Testis (tissue), 3 donors: ENCODE results near the gene HOXB1. TPM values are rescaled to one million over a fixed set of nuclear protein-coding genes. Genes with fewer than 3 reads are reported as not detected.

Experiments
- DNase-seq: peaks from one replicate; pipeline ENCODE4 v3.0.0-alpha.2; 2019
- H3K27ac ChIP-seq, 2 donors: fragments of 200-600 bp; sonication (generic); one replicate each; pipeline ENCODE4 v1.5.1; 2019
- H3K27me3 ChIP-seq: fragments of 200-600 bp; sonication (generic); one replicate; pipeline ENCODE4 v1.5.1; 2019
- H3K36me3 ChIP-seq: fragments of 200-600 bp; sonication (generic); one replicate; pipeline ENCODE4 v1.5.1; 2017; ENCODE audit warnings: low read depth; ENCODE audit errors: missing control alignments
- H3K4me1 ChIP-seq: fragments of 200-600 bp; sonication (generic); one replicate; pipeline ENCODE4 v1.5.1; 2019
- H3K4me3 ChIP-seq, 2 donors: fragments of 200-600 bp; sonication (generic); one replicate each; pipeline ENCODE4 v1.5.1; 2017 to 2019
- H3K9me3 ChIP-seq: fragments of 200-600 bp; sonication (generic); one replicate; pipeline ENCODE4 v1.5.1; 2017
- POLR2A ChIP-seq: fragments of 450-650 bp; IDR thresholded peaks from one replicate; pipeline ENCODE4 v1.6.1; 2017; ENCODE audit warnings: antibody characterized with exemption, mild to moderate bottlenecking, moderate library complexity
- WGBS, 2 donors: methylation state at CpG; one replicate each; pipeline ENCODE4 v1.1.5; 2018; 5-methylcytosine and 5-hydroxymethylcytosine counted together
- intact Hi-C: fragments of 100-400 bp; cut with DNase I; formaldehyde crosslinking; loops from one replicate; pipeline ENCODE4 v1.15.1; 2023; ENCODE audit warnings: low total_unique reads
- polyA plus RNA-seq: library from polyadenylated mRNA; stranded (reverse); fragments of 350-450 nt; fragmentation: Illumina TruSeq; extraction: RNeasy Lipid Tissue Mini Kit (QIAGEN cat#74804); gene quantifications from one replicate; pipeline ENCODE4 v1.2.3, GENCODE V29; 2014; ENCODE audit warnings: low read depth, low replicate concordance; ENCODE audit not compliant: insufficient read depth
- total RNA-seq, 2 donors: library from RNA; depleted of rRNA; stranded (reverse); fragments of >200 nt; gene quantifications; one replicate each; pipeline ENCODE4 v1.2.3, GENCODE V29; 2016
- TF ChIP-seq, protein P1 (sequence below), 3 experiments: fragments of 450-650 bp in 2 of 3; fragments of 200-600 bp in 1 of 3; sonication (generic) in 1 of 3; IDR thresholded peaks; one replicate each; pipeline ENCODE4 v1.5.1; 2016 to 2019; ENCODE audit warnings: antibody characterized with exemption in 3 of 3, mild to moderate bottlenecking in 2 of 3, moderate library complexity in 1 of 3

The HOXB1 gene
- total and polyA plus RNA-seq, 3 donors from 2014 or later: 1.1 TPM; not detected in 2

- no peak overlapping the region for H3K27ac ChIP-seq
- no peaks in the 10 kb centered on the region for H3K4me1 ChIP-seq
- DNase-seq: no peak
- no peaks in the 10 kb centered on the region for H3K27me3 ChIP-seq
- intact Hi-C loops: no loop called here
- 45 to 50% methylated on average over 18 of the region's 18 CpGs for WGBS, 2 donors
- H3K4me3 ChIP-seq: peak overlapping the region; percentile 4 to 44
- no peak for TF ChIP-seq POLR2A
- TF ChIP-seq, protein P1, sequence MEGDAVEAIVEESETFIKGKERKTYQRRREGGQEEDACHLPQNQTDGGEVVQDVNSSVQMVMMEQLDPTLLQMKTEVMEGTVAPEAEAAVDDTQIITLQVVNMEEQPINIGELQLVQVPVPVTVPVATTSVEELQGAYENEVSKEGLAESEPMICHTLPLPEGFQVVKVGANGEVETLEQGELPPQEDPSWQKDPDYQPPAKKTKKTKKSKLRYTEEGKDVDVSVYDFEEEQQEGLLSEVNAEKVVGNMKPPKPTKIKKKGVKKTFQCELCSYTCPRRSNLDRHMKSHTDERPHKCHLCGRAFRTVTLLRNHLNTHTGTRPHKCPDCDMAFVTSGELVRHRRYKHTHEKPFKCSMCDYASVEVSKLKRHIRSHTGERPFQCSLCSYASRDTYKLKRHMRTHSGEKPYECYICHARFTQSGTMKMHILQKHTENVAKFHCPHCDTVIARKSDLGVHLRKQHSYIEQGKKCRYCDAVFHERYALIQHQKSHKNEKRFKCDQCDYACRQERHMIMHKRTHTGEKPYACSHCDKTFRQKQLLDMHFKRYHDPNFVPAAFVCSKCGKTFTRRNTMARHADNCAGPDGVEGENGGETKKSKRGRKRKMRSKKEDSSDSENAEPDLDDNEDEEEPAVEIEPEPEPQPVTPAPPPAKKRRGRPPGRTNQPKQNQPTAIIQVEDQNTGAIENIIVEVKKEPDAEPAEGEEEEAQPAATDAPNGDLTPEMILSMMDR (IDR thresholded peaks at IDR 0.05): no peak
- no peaks in the 10 kb centered on the region for H3K36me3 ChIP-seq
- H3K9me3 ChIP-seq: no peaks in the 10 kb centered on the region
Measured at GRCh38 chr17:48549914-48550501, 19.2 kb upstream of the HOXB1 start.

DNA sequence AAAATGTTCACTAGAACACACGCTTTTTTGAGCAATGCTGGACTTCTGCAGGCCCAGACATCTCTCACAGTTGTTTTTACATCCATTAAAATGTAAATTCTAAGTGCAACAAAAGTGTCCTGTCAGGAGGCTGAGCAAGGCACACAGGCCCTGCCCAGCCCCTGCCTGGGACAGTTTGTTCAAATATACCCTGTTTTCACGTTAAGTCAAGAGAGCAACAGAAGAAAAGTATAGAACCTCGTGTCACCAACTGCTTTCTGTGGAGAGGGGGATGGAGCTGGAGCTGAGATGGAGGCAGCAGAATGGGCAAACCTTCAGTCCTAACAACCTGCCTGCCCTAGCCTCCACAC, 18.4 kb upstream of the HOXB1 start:
- Histone ChIP-seq H3K36me3 (no peaks in the 10 kb centered on the region), H3K27ac (no peak overlapping the region), H3K9me3 (no peaks in the 10 kb centered on the region), H3K4me3 (no peak overlapping the region), H3K27me3 (no peaks in the 10 kb centered on the region), H3K4me1 (no peaks in the 10 kb centered on the region)
- intact Hi-C loops: no loop called here
- no peak for TF ChIP-seq POLR2A
- TF ChIP-seq, protein P1 (IDR thresholded peaks at IDR 0.05): no peak
- no peak for DNase-seq
- 64 to 70% methylated on average over 3 of the region's 3 CpGs for WGBS, 2 donors

GRCh38 chr17:48548523-48549280, 17.9 kb upstream of the HOXB1 start:
- no peaks in the 10 kb centered on the region for H3K27me3 ChIP-seq
- no peak overlapping the region for H3K4me3 ChIP-seq
- TF ChIP-seq, protein P1 (IDR thresholded peaks at IDR 0.05): no peak
- H3K4me1 ChIP-seq: peaks cover under 1% of the 10 kb centered on the region
- H3K36me3 ChIP-seq: no peaks in the 10 kb centered on the region
- H3K9me3 ChIP-seq: no peaks in the 10 kb centered on the region
- H3K27ac ChIP-seq: no peak overlapping the region
- 51 to 54% methylated on average over 6 of the region's 6 CpGs for WGBS, 2 donors
- DNase-seq: no peak
- intact Hi-C loops: no loop called here

DNA sequence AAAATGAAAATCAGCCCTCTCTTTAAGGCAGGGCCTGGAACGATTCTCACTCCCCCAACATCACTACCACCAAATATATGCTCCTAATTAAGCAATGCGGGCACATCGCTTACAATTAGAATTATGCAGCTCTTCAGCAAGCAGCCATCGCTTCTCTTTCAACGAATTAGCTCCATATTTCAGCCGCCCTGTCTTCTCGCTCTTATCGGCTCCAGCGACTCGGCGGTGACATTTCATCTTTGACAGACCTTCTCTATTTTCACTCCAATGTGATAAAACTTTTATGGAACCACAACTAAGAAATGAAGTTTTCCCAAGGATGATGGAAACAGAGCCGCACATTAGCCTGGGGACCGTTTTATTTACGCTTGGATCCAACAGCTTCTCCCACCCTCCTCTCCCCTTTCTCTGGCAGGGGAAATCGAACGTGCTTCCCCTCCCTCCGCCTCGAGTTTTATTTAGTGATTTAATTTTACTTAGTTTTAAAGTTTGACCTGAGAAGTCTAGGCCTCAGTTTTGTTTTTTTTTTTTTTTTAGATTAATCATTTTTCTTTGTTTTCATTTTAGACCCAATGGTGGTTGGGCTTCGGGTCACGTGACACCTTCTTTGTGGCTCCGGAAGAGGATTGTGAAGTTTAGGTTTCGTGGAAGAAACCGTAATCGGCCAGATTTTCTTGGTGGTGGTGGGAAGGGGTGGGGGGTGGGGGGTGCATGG, 17.2 kb upstream of the HOXB1 start:
- Histone ChIP-seq H3K27me3 (no peaks in the 10 kb centered on the region), H3K27ac (no peak overlapping the region), H3K36me3 (no peaks in the 10 kb centered on the region), H3K4me3 (no peak overlapping the region), H3K9me3 (no peaks in the 10 kb centered on the region), H3K4me1 (peaks cover 4% of the 10 kb centered on the region)
- intact Hi-C loops: no loop called here
- TF ChIP-seq, protein P1 (IDR thresholded peaks at IDR 0.05): no peak
- no peak for TF ChIP-seq POLR2A
- DNase-seq: no peak
- 20 to 23% methylated on average over 24 of the region's 24 CpGs for WGBS, 2 donors
